HepG2 (cell line): Measurements from ENCODE around the gene CFAP100.

Source experiments
- MYC ChIP-seq: sonication (generic); formaldehyde crosslinking; IDR thresholded peaks from 2 replicates; pipeline ENCODE4 v1.9.0; 2021; ENCODE audit warnings: missing genetic modification reagents, borderline replicate concordance
- THAP8 ChIP-seq: sonication (generic); formaldehyde crosslinking; IDR thresholded peaks from 2 replicates; pipeline ENCODE4 v1.5.1; 2020; ENCODE audit warnings: missing genetic modification reagents, mild to moderate bottlenecking, borderline replicate concordance

DNA sequence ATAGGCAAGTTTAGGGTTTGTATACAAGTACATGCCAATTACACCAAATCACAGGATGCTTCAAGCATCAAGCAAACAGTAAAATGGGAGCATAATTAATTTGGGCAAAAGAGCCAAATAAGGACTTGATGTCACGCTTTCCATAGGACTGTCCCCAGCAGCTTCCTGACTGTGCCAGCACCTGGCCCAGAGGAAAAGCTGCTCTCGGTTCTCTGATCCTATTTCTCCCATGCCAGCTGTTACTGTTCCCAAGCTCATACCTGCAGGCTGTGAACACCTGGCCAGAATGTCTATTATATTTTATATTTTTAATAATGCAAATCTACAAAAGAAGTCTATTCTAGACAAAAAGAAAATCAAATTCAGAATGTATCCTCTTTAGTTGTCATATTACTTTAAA, 68.8 kb downstream of the CFAP100 start:
- TF ChIP-seq THAP8 (no peak), MYC (CRISPR knock-in tag) (no peak)
